Astrocyte (in vitro differentiated cells and primary cell): Measurements from ENCODE around the gene DNAH11. TPM values are rescaled to one million over a fixed set of nuclear protein-coding genes. Genes with fewer than 3 reads are reported as not detected.

Source experiments
- DNase-seq: peaks from one replicate; pipeline ENCODE4 v3.0.0-alpha.2; 2010; ENCODE audit warnings: low read depth
- FAIRE-seq: peaks from 2 replicates; lab custom pipeline; 2011; peaks lifted over from hg19 to GRCh38; lab: Jason Lieb, UNC
- H2AFZ ChIP-seq: 2 replicates; pipeline ENCODE4 v1.6.0; 2012; ENCODE audit warnings: low read depth, low read length, inconsistent platforms
- H3K27ac ChIP-seq: 2 replicates; pipeline ENCODE4 v1.5.1; 2011; ENCODE audit warnings: low read depth, low read length, inconsistent platforms
- H3K27me3 ChIP-seq: 2 replicates; pipeline ENCODE4 v1.6.0; 2011; ENCODE audit warnings: low read length, inconsistent platforms; ENCODE audit not compliant: insufficient read depth
- H3K36me3 ChIP-seq: 2 replicates; pipeline ENCODE4 v1.5.1; 2011; ENCODE audit warnings: low read length, inconsistent platforms; ENCODE audit not compliant: insufficient read depth
- H3K4me1 ChIP-seq: 2 replicates; pipeline ENCODE4 v1.5.1; 2011; ENCODE audit warnings: low read length, inconsistent platforms; ENCODE audit not compliant: insufficient read depth
- H3K4me2 ChIP-seq: 2 replicates; pipeline ENCODE4 v1.6.0; 2012; ENCODE audit warnings: low read length, inconsistent platforms
- H3K4me3 ChIP-seq: 2 replicates; pipeline ENCODE4 v1.5.1; 2011; ENCODE audit warnings: low read depth, mild to moderate bottlenecking, low read length, inconsistent platforms; ENCODE audit not compliant: insufficient read depth
- H3K79me2 ChIP-seq: 2 replicates; pipeline ENCODE4 v1.6.0; 2012; ENCODE audit warnings: mild to moderate bottlenecking, low read length, inconsistent platforms; ENCODE audit not compliant: insufficient read depth
- H3K9ac ChIP-seq: 2 replicates; pipeline ENCODE4 v1.6.0; 2012; ENCODE audit warnings: mild to moderate bottlenecking, low read length, inconsistent platforms
- H3K9me3 ChIP-seq: 2 replicates; pipeline ENCODE4 v1.5.1; 2012; ENCODE audit warnings: low read depth, mild to moderate bottlenecking, low read length, inconsistent platforms; ENCODE audit not compliant: insufficient read depth
- H4K20me1 ChIP-seq: 2 replicates; pipeline ENCODE4 v1.6.0; 2012; ENCODE audit warnings: low read length, inconsistent platforms; ENCODE audit not compliant: insufficient read depth
- H3K27ac Mint-ChIP-seq: one replicate; pipeline ENCODE4 v1.8.0; 2021; ENCODE audit warnings: mild to moderate bottlenecking, mixed read lengths; ENCODE audit not compliant: unreplicated experiment
- H3K27me3 Mint-ChIP-seq: one replicate; pipeline ENCODE4 v1.8.0; 2021; ENCODE audit warnings: low read depth, mixed read lengths; ENCODE audit not compliant: unreplicated experiment
- H3K36me3 Mint-ChIP-seq: one replicate; pipeline ENCODE4 v1.8.0; 2021; ENCODE audit warnings: low read depth, mixed read lengths; ENCODE audit not compliant: unreplicated experiment
- H3K4me1 Mint-ChIP-seq: one replicate; pipeline ENCODE4 v1.8.0; 2021; ENCODE audit warnings: low read depth, mixed read lengths; ENCODE audit not compliant: unreplicated experiment
- H3K4me3 Mint-ChIP-seq: one replicate; pipeline ENCODE4 v1.8.0; 2021; ENCODE audit warnings: mild to moderate bottlenecking, moderate library complexity, mixed read lengths; ENCODE audit not compliant: unreplicated experiment
- H3K9me3 Mint-ChIP-seq: one replicate; pipeline ENCODE4 v1.8.0; 2021; ENCODE audit warnings: mild to moderate bottlenecking, mixed read lengths; ENCODE audit not compliant: unreplicated experiment
- EZH2 ChIP-seq: IDR thresholded peaks from 2 replicates; pipeline ENCODE4 v1.6.1; 2012; ENCODE audit warnings: mild to moderate bottlenecking, low read length, inconsistent platforms; ENCODE audit not compliant: insufficient read depth
- total RNA-seq: library from RNA; stranded (reverse); gene quantifications from 2 replicates; pipeline ENCODE4 v1.2.1, GENCODE V29; 2021
- TF ChIP-seq, protein P1 (sequence below): IDR thresholded peaks from 2 replicates; pipeline ENCODE4 v1.5.1; 2011; ENCODE audit warnings: low read depth, mild to moderate bottlenecking, inconsistent platforms, low read length, moderate library complexity; ENCODE audit not compliant: insufficient read depth

Gene DNAH11
- total RNA-seq, 1 donor from 2014 or later, result 0.43 TPM

DNA sequence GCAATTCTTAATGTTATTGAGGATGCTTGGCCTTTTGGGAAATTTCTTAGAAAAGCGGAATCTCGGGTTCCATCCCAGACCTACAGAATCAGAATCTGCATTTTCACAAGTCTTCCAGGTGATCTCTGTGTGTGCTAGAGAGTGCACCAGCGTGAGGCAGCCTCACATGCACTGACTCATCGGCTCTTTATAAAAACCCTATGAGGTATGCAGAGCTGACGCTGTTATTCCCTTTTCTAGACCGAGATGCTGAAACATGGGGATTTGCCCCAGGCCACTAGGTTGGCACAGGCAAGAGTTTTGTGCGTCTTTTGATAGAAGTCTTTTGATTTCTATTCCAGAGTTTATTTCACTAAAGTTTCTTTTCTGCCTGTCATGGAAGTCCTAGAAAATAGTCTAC, 341.7 kb downstream of the DNAH11 start:
- H3K27me3 Mint-ChIP-seq, result no peaks in the 10 kb centered on the region
- Histone ChIP-seq H3K27me3 (no peaks in the 10 kb centered on the region), H2AFZ (no peak overlapping the region), H3K4me1 (no peaks in the 10 kb centered on the region), H3K36me3 (no peaks in the 10 kb centered on the region), H3K27ac (no peak overlapping the region), H3K4me3 (no peak overlapping the region), H3K4me2 (no peak overlapping the region), H3K79me2 (no peaks in the 10 kb centered on the region), H3K9me3 (no peaks in the 10 kb centered on the region), H3K9ac (no peak overlapping the region), H4K20me1 (no peaks in the 10 kb centered on the region)
- no peaks in the 10 kb centered on the region for H3K9me3 Mint-ChIP-seq
- TF ChIP-seq EZH2, result no peak
- TF ChIP-seq, protein P1, sequence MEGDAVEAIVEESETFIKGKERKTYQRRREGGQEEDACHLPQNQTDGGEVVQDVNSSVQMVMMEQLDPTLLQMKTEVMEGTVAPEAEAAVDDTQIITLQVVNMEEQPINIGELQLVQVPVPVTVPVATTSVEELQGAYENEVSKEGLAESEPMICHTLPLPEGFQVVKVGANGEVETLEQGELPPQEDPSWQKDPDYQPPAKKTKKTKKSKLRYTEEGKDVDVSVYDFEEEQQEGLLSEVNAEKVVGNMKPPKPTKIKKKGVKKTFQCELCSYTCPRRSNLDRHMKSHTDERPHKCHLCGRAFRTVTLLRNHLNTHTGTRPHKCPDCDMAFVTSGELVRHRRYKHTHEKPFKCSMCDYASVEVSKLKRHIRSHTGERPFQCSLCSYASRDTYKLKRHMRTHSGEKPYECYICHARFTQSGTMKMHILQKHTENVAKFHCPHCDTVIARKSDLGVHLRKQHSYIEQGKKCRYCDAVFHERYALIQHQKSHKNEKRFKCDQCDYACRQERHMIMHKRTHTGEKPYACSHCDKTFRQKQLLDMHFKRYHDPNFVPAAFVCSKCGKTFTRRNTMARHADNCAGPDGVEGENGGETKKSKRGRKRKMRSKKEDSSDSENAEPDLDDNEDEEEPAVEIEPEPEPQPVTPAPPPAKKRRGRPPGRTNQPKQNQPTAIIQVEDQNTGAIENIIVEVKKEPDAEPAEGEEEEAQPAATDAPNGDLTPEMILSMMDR, result no peak
- no peak overlapping the region for H3K27ac Mint-ChIP-seq
- DNase-seq (no peak), FAIRE-seq (no peak)
- no peaks in the 10 kb centered on the region for H3K4me1 Mint-ChIP-seq
- no peak overlapping the region for H3K4me3 Mint-ChIP-seq
- H3K36me3 Mint-ChIP-seq, result no peaks in the 10 kb centered on the region

GRCh38 chr7:21886396-21886795, 343.6 kb downstream of the DNAH11 start:
- Mint-ChIP-seq H3K4me1 (no peaks in the 10 kb centered on the region), H3K9me3 (no peaks in the 10 kb centered on the region), H3K27ac (no peak overlapping the region), H3K36me3 (no peaks in the 10 kb centered on the region), H3K4me3 (no peak overlapping the region), H3K27me3 (no peaks in the 10 kb centered on the region)
- Histone ChIP-seq H4K20me1 (no peaks in the 10 kb centered on the region), H3K79me2 (no peaks in the 10 kb centered on the region), H3K27me3 (no peaks in the 10 kb centered on the region), H3K4me1 (no peaks in the 10 kb centered on the region), H3K4me2 (no peak overlapping the region), H3K27ac (no peak overlapping the region), H3K9me3 (no peaks in the 10 kb centered on the region), H3K36me3 (no peaks in the 10 kb centered on the region), H3K4me3 (no peak overlapping the region), H2AFZ (no peak overlapping the region), H3K9ac (no peak overlapping the region)
- TF ChIP-seq EZH2, result no peak
- TF ChIP-seq, protein P1, result no peak
- no peak for FAIRE-seq
- no peak for DNase-seq

GRCh38 chr7:21887353-21887752, 344.5 kb downstream of the DNAH11 start:
- TF ChIP-seq, protein P1, result no peak
- TF ChIP-seq EZH2, result no peak
- no peak overlapping the region for H3K27ac ChIP-seq

More at GRCh38 chr7:21887353-21887752, 344.5 kb downstream of the DNAH11 start:
- H3K9me3 ChIP-seq, result no peaks in the 10 kb centered on the region
- H3K9ac ChIP-seq, result no peak overlapping the region
- H3K4me3 ChIP-seq, result no peak overlapping the region
- H3K27me3 ChIP-seq, result no peaks in the 10 kb centered on the region
- Mint-ChIP-seq H3K36me3 (no peaks in the 10 kb centered on the region), H3K4me3 (no peak overlapping the region), H3K27ac (no peak overlapping the region), H3K27me3 (no peaks in the 10 kb centered on the region), H3K9me3 (no peaks in the 10 kb centered on the region), H3K4me1 (no peaks in the 10 kb centered on the region)
- no peak for FAIRE-seq
- H4K20me1 ChIP-seq, result no peaks in the 10 kb centered on the region
- H2AFZ ChIP-seq, result no peak overlapping the region
- H3K36me3 ChIP-seq, result no peaks in the 10 kb centered on the region
- H3K4me2 ChIP-seq, result no peak overlapping the region
- no peaks in the 10 kb centered on the region for H3K4me1 ChIP-seq
- no peaks in the 10 kb centered on the region for H3K79me2 ChIP-seq
- DNase-seq, result no peak
